Endothelial cell of umbilical vein (primary cell): Measurements from ENCODE around the gene SIGLEC6. TPM values are rescaled to one million over a fixed set of nuclear protein-coding genes. Genes with fewer than 3 reads are reported as not detected.

Experiments used
- BruUV-seq: library from RNA; stranded (reverse); fragments of 400-500 nt; replicated peaks from 2 replicates; lab custom pipeline; 2021; lab: Mats Ljungman, UMichigan
- CTCF ChIA-PET: fragments of 300-600, 350-600 bp; sonication (Branson Sonifier 250); formaldehyde crosslinking; loops from one replicate; lab custom pipeline; 2021; ENCODE audit warnings: antibody characterized with exemption, inconsistent platforms; lab: Charles Lee
- POLR2A ChIA-PET: fragments of 300-600, 350-600 bp; sonication (Branson Sonifier 250); formaldehyde crosslinking; loops from one replicate; lab custom pipeline; 2021; ENCODE audit warnings: antibody characterized with exemption, inconsistent platforms; lab: Charles Lee
- DNase-seq: peaks from one replicate; pipeline ENCODE4 v3.0.0-alpha.2; 2011; ENCODE audit warnings: low read depth, low spot score
- FAIRE-seq: peaks from 2 replicates; lab custom pipeline; 2011; peaks lifted over from hg19 to GRCh38; lab: Jason Lieb, UNC
- H2AFZ ChIP-seq: 2 replicates; pipeline ENCODE4 v1.6.0; 2012; ENCODE audit warnings: low read depth, low read length, control low read depth, inconsistent platforms
- H3K27ac ChIP-seq: 2 replicates; pipeline ENCODE4 v1.5.1; 2011; ENCODE audit warnings: low read depth, mild to moderate bottlenecking, control low read depth, low read length, moderate library complexity; ENCODE audit not compliant: insufficient read depth
- H3K27me3 ChIP-seq, 2 experiments: 2 replicates each; pipeline versions ENCODE4 v1.6.0 to v1.6.1; 2011; ENCODE audit warnings: low read length in 2 of 2, mixed read lengths in 1 of 2; ENCODE audit not compliant: control insufficient read depth in 2 of 2, insufficient read depth in 2 of 2
- H3K36me3 ChIP-seq, 2 experiments: 2 replicates in 1 of 2; 3 replicates in 1 of 2; pipeline ENCODE4 v1.5.1; 2011; ENCODE audit warnings: low read length in 2 of 2, mild to moderate bottlenecking in 1 of 2, moderate library complexity in 1 of 2; ENCODE audit not compliant: control insufficient read depth in 2 of 2, insufficient read depth in 2 of 2; ENCODE audit errors: extremely low read depth in 1 of 2
- H3K4me1 ChIP-seq: 3 replicates; pipeline ENCODE4 v1.5.1; 2011; ENCODE audit warnings: mild to moderate bottlenecking, low read length; ENCODE audit not compliant: control insufficient read depth, insufficient read depth; ENCODE audit errors: extremely low read depth
- H3K4me2 ChIP-seq: 2 replicates; pipeline ENCODE4 v1.6.1; 2011; ENCODE audit warnings: low read length, control low read depth, mixed read lengths; ENCODE audit not compliant: insufficient read depth
- H3K4me3 ChIP-seq, 3 experiments: fragments of 200-600 bp in 1 of 3; sonication (generic), shearing (Covaris generic) in 1 of 3; replicated peaks in 1 of 3; 2 replicates each; pipeline ENCODE4 v1.5.1; 2011 to 2016; ENCODE audit warnings: control low read depth in 3 of 3, low read length in 3 of 3, mild to moderate bottlenecking in 2 of 3, inconsistent platforms in 1 of 3, low read depth in 1 of 3, moderate library complexity in 1 of 3; ENCODE audit not compliant: insufficient read depth in 1 of 3
- H3K79me2 ChIP-seq: 2 replicates; pipeline ENCODE4 v1.6.0; 2012; ENCODE audit warnings: low read length, inconsistent platforms; ENCODE audit not compliant: control insufficient read depth, insufficient read depth
- H3K9ac ChIP-seq: replicated peaks from 2 replicates; pipeline ENCODE3; 2011; ENCODE audit warnings: low read length, control low read depth; ENCODE audit not compliant: insufficient read depth; ENCODE audit errors: extremely low read depth
- H3K9me1 ChIP-seq: replicated peaks from 3 replicates; pipeline ENCODE4 v1.6.0; 2011; ENCODE audit warnings: mild to moderate bottlenecking, low read length; ENCODE audit not compliant: control insufficient read depth, insufficient read depth; ENCODE audit errors: extremely low read depth
- H3K9me3 ChIP-seq: replicated peaks from 2 replicates; pipeline ENCODE4 v1.5.1; 2012; ENCODE audit warnings: low read length, inconsistent platforms; ENCODE audit not compliant: control insufficient read depth, insufficient read depth
- H4K20me1 ChIP-seq: replicated peaks from 2 replicates; pipeline ENCODE3; 2011; ENCODE audit warnings: mild to moderate bottlenecking, low read length; ENCODE audit not compliant: control insufficient read depth, insufficient read depth; ENCODE audit errors: extremely low read depth
- CTCF ChIP-seq, 2 donors: IDR thresholded peaks; 1 replicate in 1 of 2; 2 replicates in 1 of 2; pipeline ENCODE4 v1.5.1; 2011; ENCODE audit warnings: low read length in 2 of 2, mild to moderate bottlenecking in 2 of 2, moderate library complexity in 2 of 2, control low read depth in 1 of 2, inconsistent platforms in 1 of 2, low read depth in 1 of 2; ENCODE audit not compliant: insufficient read depth in 1 of 2; ENCODE audit errors: extremely low read depth in 1 of 2
- EZH2 ChIP-seq: IDR thresholded peaks from 2 replicates; pipeline ENCODE4 v1.6.1; 2012; ENCODE audit warnings: borderline replicate concordance, low read depth, mild to moderate bottlenecking, moderate library complexity, low read length, inconsistent platforms; ENCODE audit not compliant: severe bottlenecking
- FOS ChIP-seq: IDR thresholded peaks from 2 replicates; pipeline ENCODE4 v1.6.1; 2011; ENCODE audit warnings: mild to moderate bottlenecking, low read length, moderate library complexity, borderline replicate concordance; ENCODE audit not compliant: insufficient read depth
- GATA2 ChIP-seq: IDR thresholded peaks from 2 replicates; pipeline ENCODE4 v1.7.0; 2011; ENCODE audit warnings: low read depth, mild to moderate bottlenecking, moderate library complexity, mixed read lengths, low read length; ENCODE audit not compliant: insufficient read length, insufficient read depth
- JUN ChIP-seq: IDR thresholded peaks from 2 replicates; pipeline ENCODE4 v1.6.1; 2011; ENCODE audit warnings: borderline replicate concordance, low read depth; ENCODE audit not compliant: insufficient read length, insufficient read depth
- MAX ChIP-seq: IDR thresholded peaks from 2 replicates; pipeline ENCODE4 v1.6.1; 2011; ENCODE audit not compliant: insufficient read depth, insufficient read length
- MYC ChIP-seq: IDR thresholded peaks from one replicate; pipeline ENCODE4 v1.6.1; 2011; ENCODE audit warnings: mild to moderate bottlenecking, low read depth, low read length
- POLR2A ChIP-seq: IDR thresholded peaks from 2 replicates; pipeline ENCODE4 v1.6.1; 2012; ENCODE audit warnings: low read depth, mild to moderate bottlenecking, control low read depth, low read length
- POLR2AphosphoS5 ChIP-seq: IDR thresholded peaks from 2 replicates; pipeline ENCODE4 v1.6.1; 2012; ENCODE audit warnings: low read depth, mild to moderate bottlenecking, control low read depth, low read length, moderate library complexity; ENCODE audit not compliant: insufficient read depth
- dilution Hi-C: fragments of 300-500 bp; cut with MboI; formaldehyde crosslinking; loops from one replicate; pipeline ENCODE4 v1.15.0; 2019; ENCODE audit warnings: low sequenced_read_pairs; ENCODE audit not compliant: extremely low pct_ligation_motif_present
- intact Hi-C: fragments of 100-400 bp; cut with micrococcal nuclease; formaldehyde crosslinking; loops from one replicate; pipeline ENCODE4 v1.10.0; 2022
- polyA plus RNA-seq, 4 experiments: library from polyadenylated mRNA; depleted of rRNA in 3 of 4; stranded (reverse) in 3 of 4; unstranded in 1 of 4; fragments of >200 nt; gene quantifications; 2 replicates each; pipeline versions ENCODE4 v1.2.1 to v1.2.3, GENCODE V29; 2011 to 2012; ENCODE audit warnings: missing spikeins in 1 of 4
- total RNA-seq: library from RNA; stranded (reverse); gene quantifications from 2 replicates; pipeline ENCODE4 v1.2.3, GENCODE V29; 2021

Gene SIGLEC6
- total and polyA plus RNA-seq, 2 donors (not counting 3 experiments of a cell fraction or from before 2014, with no cell fraction given) = not detected

DNA sequence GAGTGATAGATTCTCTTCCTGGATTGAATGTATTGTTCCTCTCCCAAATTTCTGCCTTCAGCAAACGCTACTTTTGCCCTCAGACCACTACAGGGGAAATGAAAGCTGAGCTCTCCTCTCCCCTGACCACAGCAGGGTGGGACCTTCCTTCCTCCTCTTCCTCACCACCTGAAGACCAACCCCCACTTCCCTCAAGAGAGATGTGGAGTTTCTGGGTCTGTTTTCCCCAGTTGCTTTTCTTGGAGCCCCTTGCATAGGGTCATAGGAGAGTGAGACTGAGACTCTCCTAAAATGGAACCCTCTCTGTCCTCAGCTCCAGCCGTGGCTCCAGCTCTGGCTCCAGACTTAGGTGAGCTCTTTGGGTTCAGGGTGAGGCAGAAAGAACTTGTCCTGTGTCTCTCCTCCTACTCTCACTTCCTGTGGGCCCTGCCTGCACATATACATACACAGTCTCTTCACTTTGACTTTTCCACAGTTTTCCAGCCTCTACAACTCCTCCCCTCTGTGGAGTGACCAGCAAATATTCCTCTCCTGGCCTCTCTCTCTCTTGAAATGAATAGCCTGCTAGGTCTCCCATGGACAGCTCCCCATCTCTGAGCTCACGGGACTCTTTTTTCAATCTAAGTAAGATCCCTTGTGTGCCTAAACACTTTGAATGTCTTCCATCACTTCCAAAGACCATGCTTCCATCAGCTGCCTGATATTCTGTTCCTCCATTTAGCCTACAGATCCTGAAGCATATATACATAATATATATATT lies 20.4 kb upstream of the SIGLEC6 start:
- DNase-seq = no peak
- H3K9ac ChIP-seq = no peak overlapping the region
- H4K20me1 ChIP-seq = no peaks in the 10 kb centered on the region
- H3K79me2 ChIP-seq = no peaks in the 10 kb centered on the region
- no peak overlapping the region for H3K27ac ChIP-seq
- CTCF ChIA-PET = interaction anchor here (1.5 kb wide), 1 partner anchor 105 kb away, joined by 4 read pairs; no protein-coding TSS in a partner anchor
- no peak overlapping the region for H3K4me2 ChIP-seq
- H3K36me3 ChIP-seq = no peaks in the 10 kb centered on the region
- H2AFZ ChIP-seq = no peak overlapping the region
- H3K27me3 ChIP-seq = no peaks in the 10 kb centered on the region
- no peaks in the 10 kb centered on the region for H3K9me1 ChIP-seq
- no TSS peak for BruUV-seq
- intact Hi-C loops = no loop called here
- H3K4me1 ChIP-seq = peaks cover 18% of the 10 kb centered on the region
- POLR2A ChIA-PET = no interaction called here
- H3K4me3 ChIP-seq = no peak overlapping the region
- dilution Hi-C loops = no loop called here
- FAIRE-seq = no peak
- TF ChIP-seq CTCF (IDR thresholded peaks at IDR 0.05; ENCODE audit: extremely low read depth in 1 of 2, insufficient read depth in 1 of 2, low read depth in 1 of 2, low read length in 2 of 2) (no peak), GATA2 (no peak), MYC (no peak), POLR2A (no peak), POLR2AphosphoS5 (no peak), JUN (no peak), MAX (no peak), EZH2 (no peak), FOS (no peak)
- no peaks in the 10 kb centered on the region for H3K9me3 ChIP-seq
